Tibial nerve (tissue), 4 donors: Measurements from ENCODE around the gene INO80D.

Experiments
- CTCF ChIP-seq, 5 experiments: fragments of 200-600 bp in 3 of 5; fragments of 450-650 bp in 2 of 5; sonication (generic) in 3 of 5; IDR thresholded peaks; one replicate each; pipeline ENCODE4 v1.5.1; 2016 to 2019; ENCODE audit warnings: antibody characterized with exemption in 5 of 5, mild to moderate bottlenecking in 3 of 5, moderate library complexity in 2 of 5
- EP300 ChIP-seq, 2 donors: sonication (generic); formaldehyde crosslinking; IDR thresholded peaks; one replicate each; pipeline ENCODE4 v1.6.1; 2017; ENCODE audit warnings: antibody characterized with exemption in 2 of 2, mild to moderate bottlenecking in 1 of 2
- POLR2A ChIP-seq, 2 donors: fragments of 450-650 bp; IDR thresholded peaks; one replicate each; pipeline ENCODE4 v1.6.1; 2017; ENCODE audit warnings: antibody characterized with exemption in 2 of 2, mild to moderate bottlenecking in 2 of 2, moderate library complexity in 2 of 2

GRCh38 chr2:206002440-206002839, 83.5 kb downstream of the INO80D start:
- TF ChIP-seq EP300 (IDR thresholded peaks at IDR 0.05) (no peak), CTCF (IDR thresholded peaks at IDR 0.05) (no peak), POLR2A (IDR thresholded peaks at IDR 0.05) (no peak)
